ENCODE results near the gene ATP8B1.

The ATP8B1 gene

DNA sequence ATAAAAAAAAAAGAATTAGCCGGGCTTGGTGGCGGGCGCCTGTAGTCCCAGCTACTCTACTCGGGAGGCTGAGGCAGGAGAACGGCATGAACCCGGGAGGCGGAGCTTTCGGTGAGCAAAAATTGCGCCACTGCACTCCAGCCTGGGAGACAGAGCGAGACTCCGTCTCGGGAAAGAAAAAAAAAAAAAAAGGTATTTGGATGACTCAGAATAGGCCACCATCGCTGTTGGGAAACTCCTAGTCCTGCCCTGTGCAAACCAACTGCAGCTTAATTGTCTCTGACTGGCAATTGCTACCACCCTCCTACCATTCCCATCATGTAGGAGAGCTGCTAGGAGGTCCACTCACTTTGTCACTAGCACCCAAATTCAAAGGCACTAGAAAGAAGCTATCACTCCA is 43.5 kb downstream of the ATP8B1 start:
- Histone ChIP-seq H3K4me3 (replicated peaks; ENCODE audit: insufficient read depth, low read length) (no peak overlapping the region), H3K27me3 (ENCODE audit: insufficient read depth, poor library complexity, severe bottlenecking) (no peaks in the 10 kb centered on the region), H3K27ac (replicated peaks) (no peak overlapping the region)
- no peak for TF ChIP-seq POLR2AphosphoS5 (IDR thresholded peaks at IDR 0.05; ENCODE audit: low read depth)
- DNase-seq (ENCODE audit: low read depth in 1 of 2, low spot score in 1 of 2), result no peak

- Histone ChIP-seq H3K27me3 (ENCODE audit: insufficient read depth, poor library complexity, severe bottlenecking) (no peaks in the 10 kb centered on the region), H3K27ac (replicated peaks) (no peak overlapping the region), H3K4me3 (replicated peaks; ENCODE audit: insufficient read depth, low read length) (no peak overlapping the region)
- TF ChIP-seq, protein P1, sequence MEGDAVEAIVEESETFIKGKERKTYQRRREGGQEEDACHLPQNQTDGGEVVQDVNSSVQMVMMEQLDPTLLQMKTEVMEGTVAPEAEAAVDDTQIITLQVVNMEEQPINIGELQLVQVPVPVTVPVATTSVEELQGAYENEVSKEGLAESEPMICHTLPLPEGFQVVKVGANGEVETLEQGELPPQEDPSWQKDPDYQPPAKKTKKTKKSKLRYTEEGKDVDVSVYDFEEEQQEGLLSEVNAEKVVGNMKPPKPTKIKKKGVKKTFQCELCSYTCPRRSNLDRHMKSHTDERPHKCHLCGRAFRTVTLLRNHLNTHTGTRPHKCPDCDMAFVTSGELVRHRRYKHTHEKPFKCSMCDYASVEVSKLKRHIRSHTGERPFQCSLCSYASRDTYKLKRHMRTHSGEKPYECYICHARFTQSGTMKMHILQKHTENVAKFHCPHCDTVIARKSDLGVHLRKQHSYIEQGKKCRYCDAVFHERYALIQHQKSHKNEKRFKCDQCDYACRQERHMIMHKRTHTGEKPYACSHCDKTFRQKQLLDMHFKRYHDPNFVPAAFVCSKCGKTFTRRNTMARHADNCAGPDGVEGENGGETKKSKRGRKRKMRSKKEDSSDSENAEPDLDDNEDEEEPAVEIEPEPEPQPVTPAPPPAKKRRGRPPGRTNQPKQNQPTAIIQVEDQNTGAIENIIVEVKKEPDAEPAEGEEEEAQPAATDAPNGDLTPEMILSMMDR (IDR thresholded peaks at IDR 0.05; ENCODE audit: insufficient read depth, low read length), result no peak
- TF ChIP-seq SPI1 (IDR thresholded peaks at IDR 0.05; ENCODE audit: borderline replicate concordance, low read depth) (no peak), REST (IDR thresholded peaks at IDR 0.05; ENCODE audit: insufficient replicate concordance, low read depth) (no peak), POLR2AphosphoS5 (IDR thresholded peaks at IDR 0.05; ENCODE audit: low read depth) (no peak), GABPA (IDR thresholded peaks at IDR 0.05; ENCODE audit: low read depth) (no peak)
- DNase-seq (ENCODE audit: low read depth in 1 of 2, low spot score in 1 of 2), result no peak
These were observed 47.5 kb downstream of the ATP8B1 start for GRCh38 chr18:57755473-57756067.

GRCh38 chr18:57754577-57755338 is 48.4 kb downstream of the ATP8B1 start:
- H3K27ac ChIP-seq (replicated peaks), result no peak overlapping the region
- TF ChIP-seq GABPA (IDR thresholded peaks at IDR 0.05; ENCODE audit: low read depth), result no peak
- no peak for TF ChIP-seq REST (IDR thresholded peaks at IDR 0.05; ENCODE audit: insufficient replicate concordance, low read depth)
- TF ChIP-seq, protein P1 (IDR thresholded peaks at IDR 0.05; ENCODE audit: insufficient read depth, low read length), result no peak
- TF ChIP-seq SPI1 (IDR thresholded peaks at IDR 0.05; ENCODE audit: borderline replicate concordance, low read depth), result no peak
- TF ChIP-seq POLR2AphosphoS5 (IDR thresholded peaks at IDR 0.05; ENCODE audit: low read depth), result no peak
- no peaks in the 10 kb centered on the region for H3K27me3 ChIP-seq (ENCODE audit: insufficient read depth, poor library complexity, severe bottlenecking)
- no peak overlapping the region for H3K4me3 ChIP-seq (replicated peaks; ENCODE audit: insufficient read depth, low read length)
- DNase-seq (ENCODE audit: low read depth in 1 of 2, low spot score in 1 of 2), result no peak

DNA sequence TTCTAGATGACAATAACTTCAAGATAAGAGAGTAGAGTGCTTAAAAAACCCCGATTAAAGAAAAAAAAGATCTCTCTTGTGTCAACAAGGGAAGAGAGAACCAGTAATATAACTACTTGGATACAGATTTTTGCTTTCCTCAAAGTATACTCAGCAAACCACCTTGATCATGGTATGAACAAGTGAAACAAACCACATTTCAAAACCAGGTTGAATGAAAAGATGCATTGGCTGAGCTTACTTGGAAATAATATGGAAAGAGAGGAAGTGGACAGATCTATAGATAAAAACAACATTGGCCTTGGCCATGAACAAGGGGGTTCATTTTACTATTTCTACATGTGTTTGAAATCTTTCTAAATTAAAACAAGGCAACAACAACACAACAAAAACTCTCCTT is 50.1 kb downstream of the ATP8B1 start:
- Histone ChIP-seq H3K27me3 (ENCODE audit: insufficient read depth, poor library complexity, severe bottlenecking) (no peaks in the 10 kb centered on the region), H3K27ac (replicated peaks) (no peak overlapping the region), H3K4me3 (replicated peaks; ENCODE audit: insufficient read depth, low read length) (no peak overlapping the region)
- TF ChIP-seq SPI1 (IDR thresholded peaks at IDR 0.05; ENCODE audit: borderline replicate concordance, low read depth) (peak; percentile 58; the same call in 1 of the 2 replicates), POLR2AphosphoS5 (IDR thresholded peaks at IDR 0.05; ENCODE audit: low read depth) (no peak)
- DNase-seq (ENCODE audit: low read depth in 1 of 2, low spot score in 1 of 2), result no peak
